ENCODE results near the gene SURF4.

Gene SURF4

GRCh38 chr9:133375724-133376654, at the start of gene SURF4, which contains the start of gene STKLD1:
Gene SURF4, minus strand, starts transcription at chr9:133376060. Its CDS starts 91 bp downstream, at chr9:133375969.
Gene STKLD1, plus strand, starts transcription at chr9:133376366. Its CDS starts 108 bp downstream, at chr9:133376474.
- peak; percentile 93 for DNase-seq (ENCODE audit: low spot score)

GRCh38 chr9:133425049-133425632, 49.3 kb upstream of the SURF4 start:
- no peak for DNase-seq (ENCODE audit: low spot score)

GRCh38 chr9:133424187-133424586, 48.3 kb upstream of the SURF4 start:
- DNase-seq (ENCODE audit: low spot score), result no peak

GRCh38 chr9:133423216-133423615, 47.4 kb upstream of the SURF4 start:
- no peak for DNase-seq (ENCODE audit: low spot score)

- DNase-seq (ENCODE audit: low spot score), result peak; percentile 61
These were observed 46.0 kb upstream of the SURF4 start, which contains the start of gene ADAMTS13 for GRCh38 chr9:133421615-133422542. Gene ADAMTS13, plus strand, starts transcription at chr9:133422367. Its CDS starts 77 bp downstream, at chr9:133422444.

GRCh38 chr9:133420392-133420827, 44.5 kb upstream of the SURF4 start:
- DNase-seq (ENCODE audit: low spot score), result peak; percentile 86

GRCh38 chr9:133419005-133419404, 43.1 kb upstream of the SURF4 start:
- no peak for DNase-seq (ENCODE audit: low spot score)

- peak; percentile 94 for DNase-seq (ENCODE audit: low spot score)
These were observed 41.9 kb upstream of the SURF4 start, which contains the start of gene REXO4 for GRCh38 chr9:133417541-133418461. Gene REXO4, minus strand, starts transcription at chr9:133418010. Its CDS starts 166 bp downstream, at chr9:133417844.

- no peak for DNase-seq (ENCODE audit: low spot score)
These were observed 39.3 kb upstream of the SURF4 start for GRCh38 chr9:133415170-133415569.

GRCh38 chr9:133408042-133408441, 32.2 kb upstream of the SURF4 start:
- no peak for DNase-seq (ENCODE audit: low spot score)

- peak; percentile 81 for DNase-seq (ENCODE audit: low spot score)
These were observed 30.8 kb upstream of the SURF4 start for GRCh38 chr9:133406480-133407307.

GRCh38 chr9:133405508-133406438, 29.9 kb upstream of the SURF4 start:
- no peak for DNase-seq (ENCODE audit: low spot score)

GRCh38 chr9:133404454-133405002, 28.7 kb upstream of the SURF4 start:
- DNase-seq (ENCODE audit: low spot score), result no peak

- peak; percentile 57 for DNase-seq (ENCODE audit: low spot score)
These were observed 28.1 kb upstream of the SURF4 start for GRCh38 chr9:133403766-133404453.

- DNase-seq (ENCODE audit: low spot score), result no peak
These were observed 26.8 kb upstream of the SURF4 start for GRCh38 chr9:133402689-133403088.

GRCh38 chr9:133401588-133401987, 25.7 kb upstream of the SURF4 start:
- DNase-seq (ENCODE audit: low spot score), result no peak

- DNase-seq (ENCODE audit: low spot score), result no peak
These were observed 24.4 kb upstream of the SURF4 start for GRCh38 chr9:133400292-133400691.

GRCh38 chr9:133397895-133398294, 22.0 kb upstream of the SURF4 start:
- DNase-seq (ENCODE audit: low spot score), result no peak

Data from NAMALWA (cell line).